ENCODE data around the gene CA7. TPM values are rescaled to one million over a fixed set of nuclear protein-coding genes. Genes with fewer than 3 reads are reported as not detected.

The CA7 gene
- total RNA-seq, 5 donors from 2014 or later (not counting 1 experiment from before 2014, with no cell fraction given): not detected

- Mint-ChIP-seq H3K4me3 (peak overlapping the region; percentile 98 to 99 (median 99)), H3K9me3 (no peaks in the 10 kb centered on the region), H3K27ac (no peak overlapping the region), H3K4me1 (peaks cover 33 to 42% (median 36%) of the 10 kb centered on the region in 3 donors), H3K27me3 (no peaks in the 10 kb centered on the region), H3K36me3 (peaks cover 16% of the 10 kb centered on the region)
- WGBS (ENCODE audit: insufficient coverage): 2% methylated on average over 18 of the region's 23 CpGs
- peaks cover 3 to 23% of the 10 kb centered on the region in 2 experiments for H3K4me1 ChIP-seq (ENCODE audit: control insufficient read depth in 1 of 2, extremely low read depth in 1 of 2, insufficient read depth in 2 of 2, low read length in 2 of 2)
- H3K27me3 ChIP-seq (replicated peaks in 1 of 2; ENCODE audit: control insufficient read depth in 2 of 2, extremely low read depth in 1 of 2, insufficient read depth in 2 of 2, low read length in 1 of 2): no peaks in the 10 kb centered on the region
- peak overlapping the region; percentile 65 to 81 for H3K4me3 ChIP-seq (ENCODE audit: control insufficient read depth in 1 of 2, extremely low read depth in 1 of 2, low read length in 1 of 2)
- CTCF ChIA-PET: interaction anchor here (0.6 to 1.7 kb wide), 10 partner anchors 8 to 741 kb away, joined by 3 to 12 read pairs (median 4); partner anchors contain the start of gene NAE1 (in 1 of the 2)
- no peaks in the 10 kb centered on the region for H3K9me3 ChIP-seq
- peaks cover 15 to 20% of the 10 kb centered on the region in 2 donors for H3K36me3 ChIP-seq (ENCODE audit: control insufficient read depth in 2 of 2, extremely low read depth in 1 of 2, insufficient read depth in 1 of 2, low read length in 1 of 2)
- ATAC-seq (replicated peaks in 1 of 4) (peak in 1 of 4 experiments; percentile 11), DNase-seq (peak in 1 of 35 experiments; percentile 32)
- no peak overlapping the region for H3K27ac ChIP-seq (ENCODE audit: low read length)
- POLR2A ChIA-PET: interaction anchor here (0.5 to 0.6 kb wide), 4 partner anchors 21 to 960 kb away, joined by 3 to 4 read pairs (median 4); no protein-coding TSS in a partner anchor
Measured at GRCh38 chr16:66881014-66881417, 36.8 kb downstream of the CA7 start.

- H3K27me3 ChIP-seq (replicated peaks in 1 of 2; ENCODE audit: control insufficient read depth in 2 of 2, extremely low read depth in 1 of 2, insufficient read depth in 2 of 2, low read length in 1 of 2): no peaks in the 10 kb centered on the region
- H3K27ac Mint-ChIP-seq: no peak overlapping the region
- H3K27ac ChIP-seq (ENCODE audit: low read length): no peak overlapping the region
- POLR2A ChIA-PET: no interaction called here
- H3K36me3 ChIP-seq (ENCODE audit: control insufficient read depth in 2 of 2, extremely low read depth in 1 of 2, insufficient read depth in 1 of 2, low read length in 1 of 2): peaks cover 17 to 21% of the 10 kb centered on the region in 2 donors
- H3K4me3 Mint-ChIP-seq: peak overlapping the region; percentile 53 to 99 (median 99)
- CTCF ChIA-PET: interaction anchor here (0.6 to 1.7 kb wide), 5 partner anchors 9 to 644 kb away, joined by 3 to 8 read pairs (median 4); no protein-coding TSS in a partner anchor
- H3K9me3 ChIP-seq: no peaks in the 10 kb centered on the region
- H3K4me1 ChIP-seq (ENCODE audit: control insufficient read depth in 1 of 2, extremely low read depth in 1 of 2, insufficient read depth in 2 of 2, low read length in 2 of 2): peaks cover 3 to 23% of the 10 kb centered on the region in 2 experiments
- peak overlapping the region in 1 of 2 donors; percentile 81 for H3K4me3 ChIP-seq (ENCODE audit: control insufficient read depth in 1 of 2, extremely low read depth in 1 of 2, low read length in 1 of 2)
- no CpG with 5 or more reads among the region's 2 CpGs for WGBS (ENCODE audit: insufficient coverage)
- DNase-seq (no peak), ATAC-seq (replicated peaks in 1 of 4) (no peak)
- H3K36me3 Mint-ChIP-seq: peaks cover 18% of the 10 kb centered on the region
- peaks cover 33 to 43% (median 36%) of the 10 kb centered on the region in 3 donors for H3K4me1 Mint-ChIP-seq
- H3K27me3 Mint-ChIP-seq: no peaks in the 10 kb centered on the region
- no peaks in the 10 kb centered on the region for H3K9me3 Mint-ChIP-seq
Measured at GRCh38 chr16:66881560-66881959, 37.3 kb downstream of the CA7 start.

- H3K4me1 Mint-ChIP-seq: peaks cover 33 to 48% (median 36%) of the 10 kb centered on the region in 3 donors
- peak overlapping the region; percentile 49 to 99 (median 53) for H3K4me3 Mint-ChIP-seq
- POLR2A ChIA-PET: interaction anchor here (0.6 kb wide), 2 partner anchors 62 to 1243 kb away, joined by 3 read pairs; no protein-coding TSS in a partner anchor
- H3K27ac Mint-ChIP-seq: no peak overlapping the region
- CTCF ChIA-PET: interaction anchor here (0.5 to 1.7 kb wide), 7 partner anchors 9 to 644 kb away, joined by 3 to 8 read pairs (median 3); no protein-coding TSS in a partner anchor
- Histone ChIP-seq H3K9me3 (no peaks in the 10 kb centered on the region), H3K4me3 (ENCODE audit: control insufficient read depth in 1 of 2, extremely low read depth in 1 of 2, low read length in 1 of 2) (no peak overlapping the region), H3K36me3 (ENCODE audit: control insufficient read depth in 2 of 2, extremely low read depth in 1 of 2, insufficient read depth in 1 of 2, low read length in 1 of 2) (peaks cover 18 to 25% of the 10 kb centered on the region in 2 donors), H3K27me3 (replicated peaks in 1 of 2; ENCODE audit: control insufficient read depth in 2 of 2, extremely low read depth in 1 of 2, insufficient read depth in 2 of 2, low read length in 1 of 2) (no peaks in the 10 kb centered on the region), H3K4me1 (ENCODE audit: control insufficient read depth in 1 of 2, extremely low read depth in 1 of 2, insufficient read depth in 2 of 2, low read length in 2 of 2) (peaks cover 3 to 23% of the 10 kb centered on the region in 2 experiments), H3K27ac (ENCODE audit: low read length) (no peak overlapping the region)
- DNase-seq (no peak), ATAC-seq (replicated peaks in 1 of 4) (no peak)
- 95% methylated on average over 5 of the region's 8 CpGs for WGBS (ENCODE audit: insufficient coverage)
- H3K36me3 Mint-ChIP-seq: peaks cover 20% of the 10 kb centered on the region
- no peaks in the 10 kb centered on the region for H3K27me3 Mint-ChIP-seq
- no peaks in the 10 kb centered on the region for H3K9me3 Mint-ChIP-seq
Measured at GRCh38 chr16:66881964-66882508, 37.8 kb downstream of the CA7 start.

GRCh38 chr16:66882702-66883101 is 38.5 kb downstream of the CA7 start:
- no peak overlapping the region for H3K27ac Mint-ChIP-seq
- DNase-seq (no peak), ATAC-seq (replicated peaks in 1 of 4) (no peak)
- ChIA-PET CTCF (interaction anchor here (1.5 to 1.7 kb wide), 2 partner anchors 10 to 16 kb away, joined by 4 to 8 read pairs; no protein-coding TSS in a partner anchor), POLR2A (no interaction called here)
- no peak overlapping the region for H3K4me3 ChIP-seq (ENCODE audit: control insufficient read depth in 1 of 2, extremely low read depth in 1 of 2, low read length in 1 of 2)
- no peaks in the 10 kb centered on the region for H3K9me3 ChIP-seq
- no peak overlapping the region for H3K27ac ChIP-seq (ENCODE audit: low read length)
- H3K4me1 Mint-ChIP-seq: peaks cover 33 to 52% (median 38%) of the 10 kb centered on the region in 3 donors
- peaks cover 18 to 25% of the 10 kb centered on the region in 2 donors for H3K36me3 ChIP-seq (ENCODE audit: control insufficient read depth in 2 of 2, extremely low read depth in 1 of 2, insufficient read depth in 1 of 2, low read length in 1 of 2)
- no peaks in the 10 kb centered on the region for H3K27me3 Mint-ChIP-seq
- no peaks in the 10 kb centered on the region for H3K9me3 Mint-ChIP-seq
- H3K4me1 ChIP-seq (ENCODE audit: control insufficient read depth in 1 of 2, extremely low read depth in 1 of 2, insufficient read depth in 2 of 2, low read length in 2 of 2): peaks cover 3 to 23% of the 10 kb centered on the region in 2 experiments
- WGBS (ENCODE audit: insufficient coverage): no CpG with 5 or more reads among the region's 3 CpGs
- peak overlapping the region in 1 of 3 donors; percentile 21 for H3K4me3 Mint-ChIP-seq
- H3K36me3 Mint-ChIP-seq: peaks cover 20% of the 10 kb centered on the region
- no peaks in the 10 kb centered on the region for H3K27me3 ChIP-seq (replicated peaks in 1 of 2; ENCODE audit: control insufficient read depth in 2 of 2, extremely low read depth in 1 of 2, insufficient read depth in 2 of 2, low read length in 1 of 2)

- peaks cover 20% of the 10 kb centered on the region for H3K36me3 Mint-ChIP-seq
- 91% methylated on average over 10 of the region's 12 CpGs for WGBS (ENCODE audit: insufficient coverage)
Measured at GRCh38 chr16:66885491-66885890, 41.3 kb downstream of the CA7 start.

GRCh38 chr16:66886321-66886720 is 42.1 kb downstream of the CA7 start:
- Histone ChIP-seq H3K9me3 (no peaks in the 10 kb centered on the region), H3K4me1 (ENCODE audit: control insufficient read depth in 1 of 2, extremely low read depth in 1 of 2, insufficient read depth in 2 of 2, low read length in 2 of 2) (peaks cover 0 to 8% of the 10 kb centered on the region in 2 experiments), H3K4me3 (ENCODE audit: control insufficient read depth in 1 of 2, extremely low read depth in 1 of 2, low read length in 1 of 2) (no peak overlapping the region), H3K27ac (ENCODE audit: low read length) (no peak overlapping the region), H3K36me3 (ENCODE audit: control insufficient read depth in 2 of 2, extremely low read depth in 1 of 2, insufficient read depth in 1 of 2, low read length in 1 of 2) (peaks cover 23 to 28% of the 10 kb centered on the region in 2 donors), H3K27me3 (replicated peaks in 1 of 2; ENCODE audit: control insufficient read depth in 2 of 2, extremely low read depth in 1 of 2, insufficient read depth in 2 of 2, low read length in 1 of 2) (no peaks in the 10 kb centered on the region)
- DNase-seq (no peak), ATAC-seq (replicated peaks in 1 of 4) (no peak)
- ChIA-PET POLR2A (no interaction called here), CTCF (no interaction called here)
- Mint-ChIP-seq H3K36me3 (peaks cover 20% of the 10 kb centered on the region), H3K27ac (no peak overlapping the region), H3K4me1 (peaks cover 22 to 33% (median 22%) of the 10 kb centered on the region in 3 donors), H3K9me3 (no peaks in the 10 kb centered on the region), H3K4me3 (no peak overlapping the region), H3K27me3 (no peaks in the 10 kb centered on the region)
- WGBS (ENCODE audit: insufficient coverage): no CpG with 5 or more reads among the region's 2 CpGs

More at GRCh38 chr16:66885491-66885890, 41.3 kb downstream of the CA7 start:
- Mint-ChIP-seq H3K4me3 (no peak overlapping the region), H3K9me3 (no peaks in the 10 kb centered on the region), H3K27ac (no peak overlapping the region), H3K4me1 (peaks cover 22 to 33% (median 23%) of the 10 kb centered on the region in 3 donors), H3K27me3 (no peaks in the 10 kb centered on the region)
- H3K27me3 ChIP-seq (replicated peaks in 1 of 2; ENCODE audit: control insufficient read depth in 2 of 2, extremely low read depth in 1 of 2, insufficient read depth in 2 of 2, low read length in 1 of 2): no peaks in the 10 kb centered on the region
- H3K9me3 ChIP-seq: no peaks in the 10 kb centered on the region
- no peak overlapping the region for H3K4me3 ChIP-seq (ENCODE audit: control insufficient read depth in 1 of 2, extremely low read depth in 1 of 2, low read length in 1 of 2)
- H3K4me1 ChIP-seq (ENCODE audit: control insufficient read depth in 1 of 2, extremely low read depth in 1 of 2, insufficient read depth in 2 of 2, low read length in 2 of 2): peaks cover 3 to 15% of the 10 kb centered on the region in 2 experiments
- CTCF ChIA-PET: no interaction called here
- no peak overlapping the region for H3K27ac ChIP-seq (ENCODE audit: low read length)
- DNase-seq (no peak), ATAC-seq (replicated peaks in 1 of 4) (no peak)
- peaks cover 23 to 28% of the 10 kb centered on the region in 2 donors for H3K36me3 ChIP-seq (ENCODE audit: control insufficient read depth in 2 of 2, extremely low read depth in 1 of 2, insufficient read depth in 1 of 2, low read length in 1 of 2)
- POLR2A ChIA-PET: no interaction called here
